ENCODE data around the gene LAG3. TPM values are rescaled to one million over a fixed set of nuclear protein-coding genes. Genes with fewer than 3 reads are reported as not detected.

Gene LAG3
- total RNA-seq, 1 donor from 2014 or later: 215 TPM

- Mint-ChIP-seq H3K9me3 (no peaks in the 10 kb centered on the region), H3K27me3 (ENCODE audit: low read depth) (peaks cover 9% of the 10 kb centered on the region), H3K4me3 (ENCODE audit: low read depth) (no peak overlapping the region), H3K27ac (no peak overlapping the region), H3K4me1 (ENCODE audit: low read depth) (peaks cover 13% of the 10 kb centered on the region), H3K36me3 (ENCODE audit: low read depth) (peaks cover 71% of the 10 kb centered on the region)
- no peak for DNase-seq (ENCODE audit: low spot score)
- intact Hi-C loops (cut with micrococcal nuclease): no loop called here
Measured at GRCh38 chr12:6818222-6818621, 45.9 kb downstream of the LAG3 start.

- H3K4me1 Mint-ChIP-seq (ENCODE audit: low read depth): peaks cover 13% of the 10 kb centered on the region
- no peak overlapping the region for H3K4me3 Mint-ChIP-seq (ENCODE audit: low read depth)
- no peaks in the 10 kb centered on the region for H3K9me3 Mint-ChIP-seq
- intact Hi-C loops (cut with micrococcal nuclease): no loop called here
- no peak overlapping the region for H3K27ac Mint-ChIP-seq
- peaks cover 12% of the 10 kb centered on the region for H3K27me3 Mint-ChIP-seq (ENCODE audit: low read depth)
- peaks cover 68% of the 10 kb centered on the region for H3K36me3 Mint-ChIP-seq (ENCODE audit: low read depth)
- no peak for DNase-seq (ENCODE audit: low spot score)
Measured at GRCh38 chr12:6818645-6819044, 46.3 kb downstream of the LAG3 start.

GRCh38 chr12:6819106-6820030, 47.0 kb downstream of the LAG3 start:
- DNase-seq (ENCODE audit: low spot score): no peak
- peaks cover 60% of the 10 kb centered on the region for H3K36me3 Mint-ChIP-seq (ENCODE audit: low read depth)
- H3K4me3 Mint-ChIP-seq (ENCODE audit: low read depth): no peak overlapping the region
- H3K27me3 Mint-ChIP-seq (ENCODE audit: low read depth): peaks cover 17% of the 10 kb centered on the region
- H3K4me1 Mint-ChIP-seq (ENCODE audit: low read depth): peaks cover 13% of the 10 kb centered on the region
- intact Hi-C loops (cut with micrococcal nuclease): no loop called here
- H3K9me3 Mint-ChIP-seq: no peaks in the 10 kb centered on the region
- no peak overlapping the region for H3K27ac Mint-ChIP-seq

GRCh38 chr12:6820166-6820565, 47.8 kb downstream of the LAG3 start:
- Mint-ChIP-seq H3K9me3 (no peaks in the 10 kb centered on the region), H3K36me3 (ENCODE audit: low read depth) (peaks cover 52% of the 10 kb centered on the region), H3K27ac (no peak overlapping the region), H3K4me1 (ENCODE audit: low read depth) (peaks cover 13% of the 10 kb centered on the region), H3K27me3 (ENCODE audit: low read depth) (peaks cover 23% of the 10 kb centered on the region), H3K4me3 (ENCODE audit: low read depth) (no peak overlapping the region)
- no peak for DNase-seq (ENCODE audit: low spot score)
- intact Hi-C loops (cut with micrococcal nuclease): no loop called here

- Mint-ChIP-seq H3K4me3 (ENCODE audit: low read depth) (peak within 1 kb of the TSS; percentile 40), H3K27me3 (ENCODE audit: low read depth) (peaks cover 29% of the 10 kb centered on the region), H3K27ac (peak within 1 kb of the TSS; percentile 23), H3K9me3 (no peaks in the 10 kb centered on the region), H3K4me1 (ENCODE audit: low read depth) (peaks cover 17% of the 10 kb centered on the region), H3K36me3 (ENCODE audit: low read depth) (peaks cover 36% of the 10 kb centered on the region)
- intact Hi-C loops (cut with micrococcal nuclease): no loop called here
- DNase-seq (ENCODE audit: low spot score): no peak
Measured at GRCh38 chr12:6821591-6822425, 49.5 kb downstream of the LAG3 start, which contains the start of gene GPR162. Gene GPR162 (plus strand): TSS chr12:6821821. CDS start chr12:6823899, 2,078 bp downstream.

GRCh38 chr12:6822426-6823135, 50.3 kb downstream of the LAG3 start:
- H3K4me1 Mint-ChIP-seq (ENCODE audit: low read depth): peaks cover 21% of the 10 kb centered on the region
- no peak overlapping the region for H3K27ac Mint-ChIP-seq
- DNase-seq (ENCODE audit: low spot score): no peak
- H3K27me3 Mint-ChIP-seq (ENCODE audit: low read depth): peaks cover 33% of the 10 kb centered on the region
- H3K9me3 Mint-ChIP-seq: no peaks in the 10 kb centered on the region
- H3K4me3 Mint-ChIP-seq (ENCODE audit: low read depth): peak overlapping the region; percentile 28
- H3K36me3 Mint-ChIP-seq (ENCODE audit: low read depth): peaks cover 31% of the 10 kb centered on the region
- intact Hi-C loops (cut with micrococcal nuclease): no loop called here

GRCh38 chr12:6823182-6824084, 51.1 kb downstream of the LAG3 start:
- H3K27me3 Mint-ChIP-seq (ENCODE audit: low read depth): peaks cover 35% of the 10 kb centered on the region
- H3K9me3 Mint-ChIP-seq: no peaks in the 10 kb centered on the region
- H3K4me1 Mint-ChIP-seq (ENCODE audit: low read depth): peaks cover 24% of the 10 kb centered on the region
- no peak for DNase-seq (ENCODE audit: low spot score)
- no peak overlapping the region for H3K27ac Mint-ChIP-seq
- intact Hi-C loops (cut with micrococcal nuclease): no loop called here
- H3K36me3 Mint-ChIP-seq (ENCODE audit: low read depth): peaks cover 22% of the 10 kb centered on the region
- no peak overlapping the region for H3K4me3 Mint-ChIP-seq (ENCODE audit: low read depth)

- Mint-ChIP-seq H3K9me3 (no peaks in the 10 kb centered on the region), H3K4me3 (ENCODE audit: low read depth) (no peak overlapping the region), H3K27me3 (ENCODE audit: low read depth) (peaks cover 39% of the 10 kb centered on the region), H3K27ac (no peak overlapping the region), H3K36me3 (ENCODE audit: low read depth) (peaks cover 14% of the 10 kb centered on the region), H3K4me1 (ENCODE audit: low read depth) (peaks cover 29% of the 10 kb centered on the region)
- DNase-seq (ENCODE audit: low spot score): no peak
- intact Hi-C loops (cut with micrococcal nuclease): no loop called here
Measured at GRCh38 chr12:6824085-6824775, 51.9 kb downstream of the LAG3 start.

- Mint-ChIP-seq H3K4me1 (ENCODE audit: low read depth) (peaks cover 33% of the 10 kb centered on the region), H3K9me3 (no peaks in the 10 kb centered on the region), H3K27me3 (ENCODE audit: low read depth) (peaks cover 39% of the 10 kb centered on the region), H3K4me3 (ENCODE audit: low read depth) (no peak overlapping the region), H3K27ac (no peak overlapping the region), H3K36me3 (ENCODE audit: low read depth) (peaks cover 7% of the 10 kb centered on the region)
- intact Hi-C loops (cut with micrococcal nuclease): loop anchor here (1.0 to 5.0 kb wide), 5 partner anchors 33 to 218 kb away; partner anchors contain the start of genes CHD4, MLF2 and PTMS
- no peak for DNase-seq (ENCODE audit: low spot score)
Measured at GRCh38 chr12:6824901-6825381, 52.6 kb downstream of the LAG3 start.

- peak; percentile 71 for DNase-seq (ENCODE audit: low spot score)
- Mint-ChIP-seq H3K4me3 (ENCODE audit: low read depth) (no peak overlapping the region), H3K27me3 (ENCODE audit: low read depth) (peaks cover 43% of the 10 kb centered on the region), H3K4me1 (ENCODE audit: low read depth) (peaks cover 32% of the 10 kb centered on the region), H3K27ac (no peak overlapping the region), H3K9me3 (no peaks in the 10 kb centered on the region), H3K36me3 (ENCODE audit: low read depth) (peaks cover 5% of the 10 kb centered on the region)
- intact Hi-C loops (cut with micrococcal nuclease): loop anchor here (1.0 to 5.0 kb wide), 5 partner anchors 33 to 218 kb away; partner anchors contain the start of genes CHD4, MLF2 and PTMS
Measured at GRCh38 chr12:6825398-6826124, 53.2 kb downstream of the LAG3 start.

Data from activated T-helper 2 cell treated with anti-CD3 and anti-CD28 coated beads, Interferon-gamma antibody, Interleukin-2, Interleukin-4, amounts not matched to agents 10 μg/mL and 5 μg/mL and 100 μg/mL, durations not matched to agents 14 hours and 24 hours and 36 hours (primary cell).